Measurements from ENCODE around the gene TCP11L2. TPM values are rescaled to one million over a fixed set of nuclear protein-coding genes. Genes with fewer than 3 reads are reported as not detected.

TCP11L2 gene
- total RNA-seq, 1 donor from 2014 or later: 7.8 TPM

DNA sequence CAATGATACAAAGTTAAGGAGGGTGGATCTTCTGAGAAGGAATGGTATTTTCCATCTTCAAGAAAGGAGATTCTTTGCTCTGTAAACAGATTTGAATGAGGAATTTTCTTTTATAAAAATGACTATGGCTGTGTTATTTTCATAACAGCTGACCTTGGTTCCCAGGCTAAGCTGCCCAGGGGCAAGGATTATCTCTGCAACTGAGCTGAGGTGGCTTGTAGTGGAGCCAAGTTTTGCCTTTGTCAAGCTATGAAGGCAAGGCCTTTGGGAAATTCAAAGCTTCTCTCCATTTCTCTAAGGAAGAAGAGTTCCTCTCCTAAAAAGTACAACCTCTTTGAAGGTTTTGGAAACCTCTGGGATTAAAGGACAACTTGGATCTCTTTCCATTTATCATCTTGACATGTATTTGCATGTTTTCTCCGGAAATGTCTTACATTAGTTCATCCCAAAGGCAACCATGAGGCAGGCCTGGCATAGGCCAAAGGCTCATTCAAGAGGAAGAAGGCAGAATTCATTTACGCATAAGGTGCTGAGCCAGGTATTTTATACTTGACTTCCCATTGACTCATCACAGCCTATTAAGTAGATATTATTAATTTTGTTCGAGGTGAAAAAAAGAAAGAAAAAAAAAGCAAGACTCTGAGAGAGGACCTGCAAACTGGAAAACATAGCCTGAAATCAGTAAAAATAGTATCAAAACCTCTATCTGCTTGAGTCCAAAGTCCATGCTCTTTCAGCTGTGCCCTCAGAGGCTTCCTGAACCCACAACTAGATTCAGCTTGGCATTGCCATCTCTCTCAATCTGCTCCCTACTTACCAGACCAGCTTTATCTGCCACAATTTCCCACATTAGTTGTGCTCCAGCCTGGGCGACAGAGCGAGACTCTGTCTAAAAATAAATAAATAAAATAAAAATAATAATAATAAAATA lies 30.7 kb upstream of the TCP11L2 start:
- H3K4me1 ChIP-seq: peaks cover 6% of the 10 kb centered on the region
- no peak for DNase-seq (ENCODE audit: low spot score)

DNA sequence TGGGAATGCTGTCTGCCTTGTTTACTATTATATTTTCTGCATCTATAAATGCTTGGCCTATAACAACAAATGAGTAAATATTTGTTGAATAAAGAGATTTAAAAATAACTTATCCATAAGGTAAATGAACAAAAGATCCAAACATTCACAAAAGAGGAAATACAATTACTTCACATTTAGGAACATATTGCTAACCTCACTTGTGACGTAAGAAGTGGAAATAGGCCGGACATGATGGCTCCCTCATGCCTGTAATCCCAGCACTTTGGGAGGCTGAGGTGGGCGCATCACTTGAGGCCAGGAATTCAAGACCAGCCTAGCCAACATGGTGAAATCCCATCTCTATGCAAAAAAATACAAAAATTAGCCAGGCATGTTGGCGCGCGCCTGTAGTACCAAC lies 29.0 kb upstream of the TCP11L2 start:
- no peak overlapping the region for H3K4me3 ChIP-seq
- no peak overlapping the region for H3K9ac ChIP-seq
- H3K27me3 ChIP-seq: no peaks in the 10 kb centered on the region
- peaks cover 6% of the 10 kb centered on the region for H3K4me1 ChIP-seq
- Mint-ChIP-seq H3K4me1 (peaks cover 4% of the 10 kb centered on the region), H3K27me3 (ENCODE audit: insufficient read depth, low read depth) (peaks cover 9% of the 10 kb centered on the region), H3K4me3 (no peak overlapping the region), H3K27ac (no peak overlapping the region), H3K9me3 (peaks cover 2% of the 10 kb centered on the region), H3K36me3 (no peaks in the 10 kb centered on the region)
- no peaks in the 10 kb centered on the region for H3K36me3 ChIP-seq
- no peak overlapping the region for H2AFZ ChIP-seq (replicated peaks)
- no peaks in the 10 kb centered on the region for H3F3A ChIP-seq (ENCODE audit: low read depth)
- H3K79me2 ChIP-seq (ENCODE audit: low read depth): no peaks in the 10 kb centered on the region
- no peaks in the 10 kb centered on the region for H4K20me1 ChIP-seq (ENCODE audit: low read depth)
- DNase-seq (ENCODE audit: low spot score): no peak
- TF ChIP-seq EZH2 (IDR thresholded peaks at IDR 0.05) (no peak), EZH2phosphoT487 (IDR thresholded peaks at IDR 0.05) (no peak), CTCF (IDR thresholded peaks at IDR 0.05) (no peak)
- no peak overlapping the region for H3K4me2 ChIP-seq
- H3K9me3 ChIP-seq (ENCODE audit: low read depth): no peaks in the 10 kb centered on the region
- no peak overlapping the region for H3K27ac ChIP-seq

More for the DNA sequence above, 30.7 kb upstream of the TCP11L2 start:
- no peaks in the 10 kb centered on the region for H3F3A ChIP-seq (ENCODE audit: low read depth)
- no peak for TF ChIP-seq EZH2 (IDR thresholded peaks at IDR 0.05)
- TF ChIP-seq EZH2phosphoT487 (IDR thresholded peaks at IDR 0.05): no peak
- no peak for TF ChIP-seq CTCF (IDR thresholded peaks at IDR 0.05)
- no peaks in the 10 kb centered on the region for H3K79me2 ChIP-seq (ENCODE audit: low read depth)
- H3K9me3 Mint-ChIP-seq: peaks cover 2% of the 10 kb centered on the region
- H3K4me3 Mint-ChIP-seq: no peak overlapping the region
- no peak overlapping the region for H3K9ac ChIP-seq
- H3K36me3 ChIP-seq: no peaks in the 10 kb centered on the region
- no peak overlapping the region for H3K27ac Mint-ChIP-seq
- no peaks in the 10 kb centered on the region for H3K9me3 ChIP-seq (ENCODE audit: low read depth)
- no peak overlapping the region for H3K4me3 ChIP-seq
- no peak overlapping the region for H2AFZ ChIP-seq (replicated peaks)
- H3K4me1 Mint-ChIP-seq: peaks cover 4% of the 10 kb centered on the region
- peaks cover 12% of the 10 kb centered on the region for H3K27me3 Mint-ChIP-seq (ENCODE audit: insufficient read depth, low read depth)
- no peaks in the 10 kb centered on the region for H3K27me3 ChIP-seq
- H4K20me1 ChIP-seq (ENCODE audit: low read depth): no peaks in the 10 kb centered on the region
- no peak overlapping the region for H3K4me2 ChIP-seq
- H3K27ac ChIP-seq: no peak overlapping the region
- H3K36me3 Mint-ChIP-seq: no peaks in the 10 kb centered on the region

- Histone ChIP-seq H3K27me3 (no peaks in the 10 kb centered on the region), H3K9ac (no peak overlapping the region), H3K36me3 (no peaks in the 10 kb centered on the region), H3K27ac (no peak overlapping the region), H3K79me2 (ENCODE audit: low read depth) (no peaks in the 10 kb centered on the region), H2AFZ (replicated peaks) (no peak overlapping the region), H3K4me2 (no peak overlapping the region), H3K4me3 (no peak overlapping the region), H4K20me1 (ENCODE audit: low read depth) (no peaks in the 10 kb centered on the region), H3K4me1 (peaks cover 6% of the 10 kb centered on the region), H3K9me3 (ENCODE audit: low read depth) (no peaks in the 10 kb centered on the region), H3F3A (ENCODE audit: low read depth) (no peaks in the 10 kb centered on the region)
- Mint-ChIP-seq H3K27me3 (ENCODE audit: insufficient read depth, low read depth) (peaks cover 9% of the 10 kb centered on the region), H3K36me3 (no peaks in the 10 kb centered on the region), H3K4me3 (no peak overlapping the region), H3K27ac (no peak overlapping the region), H3K4me1 (peaks cover 4% of the 10 kb centered on the region), H3K9me3 (peaks cover 2% of the 10 kb centered on the region)
- TF ChIP-seq EZH2 (IDR thresholded peaks at IDR 0.05): no peak
- TF ChIP-seq CTCF (IDR thresholded peaks at IDR 0.05): no peak
- no peak for TF ChIP-seq EZH2phosphoT487 (IDR thresholded peaks at IDR 0.05)
- DNase-seq (ENCODE audit: low spot score): no peak
Observed at GRCh38 chr12:106274012-106274411, 28.5 kb upstream of the TCP11L2 start.

All from neural progenitor cell (in vitro differentiated cells).